ENCODE results near the gene CDC42EP1.
"Not testable (repeated sequence)": the region's sequence is repeated elsewhere in the genome, so short reads cannot be mapped to it uniquely, and the experiment has no call there.

GRCh38 chr22:37542416-37542815 is 17.9 kb upstream of the CDC42EP1 start:
- TF ChIP-seq POLR2A (IDR thresholded peaks at IDR 0.05; ENCODE audit: low read length); GATA1 (IDR thresholded peaks at IDR 0.05; ENCODE audit: low read depth, low read length): not testable (repeated sequence)

Data from erythroblast (primary cell).